ENCODE results near the gene CDA. TPM values are rescaled to one million over a fixed set of nuclear protein-coding genes. Genes with fewer than 3 reads are reported as not detected.

The CDA gene
- total and polyA plus RNA-seq, 2 donors (not counting 3 experiments of a cell fraction or from before 2014, with no cell fraction given) = 0.35 to 1.9 TPM

GRCh38 chr1:20565234-20565633, 23.7 kb upstream of the CDA start:
- Histone ChIP-seq H3K27me3 (ENCODE audit: control insufficient read depth in 2 of 2, insufficient read depth in 2 of 2, low read length in 2 of 2) (peaks cover 3 to 5% of the 10 kb centered on the region in 2 experiments), H3K4me2 (ENCODE audit: insufficient read depth, low read length) (no peak overlapping the region), H3K9ac (replicated peaks; ENCODE audit: extremely low read depth, insufficient read depth, low read length) (no peak overlapping the region), H3K27ac (ENCODE audit: insufficient read depth, low read depth, low read length) (no peak overlapping the region), H4K20me1 (replicated peaks; ENCODE audit: control insufficient read depth, extremely low read depth, insufficient read depth, low read length) (no peaks in the 10 kb centered on the region), H3K9me1 (replicated peaks; ENCODE audit: control insufficient read depth, extremely low read depth, insufficient read depth, low read length) (no peaks in the 10 kb centered on the region), H3K4me1 (ENCODE audit: control insufficient read depth, extremely low read depth, insufficient read depth, low read length) (no peaks in the 10 kb centered on the region), H2AFZ (ENCODE audit: low read depth, low read length) (no peak overlapping the region), H3K36me3 (ENCODE audit: control insufficient read depth in 2 of 2, extremely low read depth in 1 of 2, insufficient read depth in 2 of 2, low read length in 2 of 2) (no peaks in the 10 kb centered on the region), H3K79me2 (ENCODE audit: control insufficient read depth, insufficient read depth, low read length) (no peaks in the 10 kb centered on the region), H3K9me3 (replicated peaks; ENCODE audit: control insufficient read depth, insufficient read depth, low read length) (no peaks in the 10 kb centered on the region), H3K4me3 (replicated peaks in 1 of 3; ENCODE audit: insufficient read depth in 1 of 3, low read depth in 1 of 3, low read length in 3 of 3) (no peak overlapping the region)
- dilution Hi-C loops (cut with MboI; ENCODE audit: extremely low pct_ligation_motif_present, low sequenced_read_pairs) = no loop called here
- DNase-seq (ENCODE audit: low read depth, low spot score) = no peak
- TF ChIP-seq EZH2 (IDR thresholded peaks at IDR 0.05; ENCODE audit: borderline replicate concordance, low read depth, low read length, severe bottlenecking) (no peak), POLR2A (IDR thresholded peaks at IDR 0.05; ENCODE audit: low read depth, low read length) (no peak), MYC (IDR thresholded peaks at IDR 0.05; ENCODE audit: low read depth, low read length) (no peak), MAX (IDR thresholded peaks at IDR 0.05; ENCODE audit: insufficient read depth, insufficient read length) (no peak), GATA2 (IDR thresholded peaks at IDR 0.05; ENCODE audit: insufficient read depth, insufficient read length, low read depth, low read length) (no peak), CTCF (IDR thresholded peaks at IDR 0.05; ENCODE audit: extremely low read depth in 1 of 2, insufficient read depth in 1 of 2, low read depth in 1 of 2, low read length in 2 of 2) (no peak), JUN (IDR thresholded peaks at IDR 0.05; ENCODE audit: borderline replicate concordance, insufficient read depth, insufficient read length, low read depth) (no peak), POLR2AphosphoS5 (IDR thresholded peaks at IDR 0.05; ENCODE audit: insufficient read depth, low read depth, low read length) (no peak), FOS (IDR thresholded peaks at IDR 0.05; ENCODE audit: borderline replicate concordance, insufficient read depth, low read length) (no peak)
- no peak for FAIRE-seq
- intact Hi-C loops (cut with micrococcal nuclease) = no loop called here
- ChIA-PET POLR2A (no interaction called here), CTCF (interaction anchor here (0.8 to 2.9 kb wide), 2 partner anchors 10 to 13 kb away, joined by 3 to 21 read pairs; partner anchors contain the start of gene FAM43B)
- BruUV-seq (replicated peaks) = no TSS peak
